Body of pancreas (tissue), 4 donors: ENCODE data around the gene BTBD1. TPM values are rescaled to one million over a fixed set of nuclear protein-coding genes. Genes with fewer than 3 reads are reported as not detected.
"Not testable (repeated sequence)": the region's sequence is repeated elsewhere in the genome, so short reads cannot be mapped to it uniquely, and the experiment has no call there.

Source experiments
- ATAC-seq: fragments of 150-250 bp; one replicate; pipeline ENCODE4 v1.9.1; 2016
- DNase-seq, 4 donors: peaks; one replicate each; pipeline ENCODE4 v3.0.0-alpha.2; 2019
- H3K27ac ChIP-seq, 4 donors: fragments of 200-600 bp; sonication (generic); 1 replicate in 3 of 4; 2 replicates in 1 of 4; pipeline versions ENCODE4 v1.5.1 to v1.6.1; 2016 to 2019; ENCODE audit warnings: mild to moderate bottlenecking in 1 of 4, mixed read lengths in 1 of 4, moderate library complexity in 1 of 4
- H3K27me3 ChIP-seq, 2 donors: fragments of 200-600 bp; sonication (generic); one replicate each; pipeline ENCODE4 v1.6.0; 2016; ENCODE audit warnings: mild to moderate bottlenecking in 1 of 2
- H3K36me3 ChIP-seq, 2 donors: fragments of 200-600 bp; sonication (generic); replicated peaks in 1 of 2; 2 replicates each; pipeline ENCODE4 v1.5.1; 2016; ENCODE audit warnings: low read depth in 2 of 2; ENCODE audit not compliant: insufficient read depth in 1 of 2
- H3K4me1 ChIP-seq: fragments of 200-600 bp; sonication (generic); one replicate; pipeline ENCODE4 v1.6.0; 2016
- H3K4me3 ChIP-seq, 2 donors: fragments of 200-600 bp; sonication (generic); 1 replicate in 1 of 2; 2 replicates in 1 of 2; pipeline ENCODE4 v1.5.1; 2016 to 2019
- H3K9me3 ChIP-seq, 3 donors: fragments of 200-600 bp; sonication (generic); 1 replicate in 2 of 3; 2 replicates in 1 of 3; pipeline ENCODE4 v1.5.1; 2016
- CTCF ChIP-seq, 7 experiments: fragments of 450-650 bp in 4 of 7; fragments of 200-600 bp in 3 of 7; sonication (generic) in 3 of 7; IDR thresholded peaks; one replicate each; pipeline ENCODE4 v1.5.1; 2016 to 2019; ENCODE audit warnings: antibody characterized with exemption in 7 of 7
- POLR2A ChIP-seq, 3 donors: fragments of 450-650 bp; IDR thresholded peaks; one replicate each; pipeline ENCODE4 v1.6.1; 2016; ENCODE audit warnings: antibody characterized with exemption in 3 of 3, mild to moderate bottlenecking in 2 of 3
- WGBS, 2 donors: methylation state at CpG; one replicate each; pipeline ENCODE4 v1.1.5; 2017; 5-methylcytosine and 5-hydroxymethylcytosine counted together
- intact Hi-C: fragments of 100-400 bp; cut with DNase I; formaldehyde crosslinking; loops from one replicate; pipeline ENCODE4 v1.15.1; 2023
- total RNA-seq, 2 donors: library from RNA; depleted of rRNA; stranded (reverse); fragments of >200 nt; gene quantifications; one replicate each; pipeline ENCODE4 v1.1.0, GENCODE V29; 2016

The BTBD1 gene
- total RNA-seq, 2 donors from 2014 or later = 24.4 to 37.9 TPM

GRCh38 chr15:83012636-83013035 is 54.4 kb downstream of the BTBD1 start:
- intact Hi-C loops = no loop called here
- ATAC-seq = no peak
- DNase-seq = no peak
- no peak overlapping the region for H3K4me3 ChIP-seq
- TF ChIP-seq CTCF (IDR thresholded peaks at IDR 0.05) (no peak), POLR2A (IDR thresholded peaks at IDR 0.05) (no peak)
- WGBS, 2 donors = 91 to 95% methylated on average over 6 of the region's 6 CpGs
- no peaks in the 10 kb centered on the region for H3K27me3 ChIP-seq
- no peak overlapping the region for H3K27ac ChIP-seq
- peaks cover 30% of the 10 kb centered on the region for H3K4me1 ChIP-seq
- H3K9me3 ChIP-seq = no peaks in the 10 kb centered on the region
- H3K36me3 ChIP-seq = peaks cover 0 to 5% of the 10 kb centered on the region in 2 donors

GRCh38 chr15:83012076-83012426 is 55.0 kb downstream of the BTBD1 start:
- WGBS, 2 donors = 49 to 51% methylated on average over 9 of the region's 9 CpGs

GRCh38 chr15:83011271-83012075 is 55.6 kb downstream of the BTBD1 start, which contains the start of gene C15orf40:
C15orf40 (minus strand) TSS chr15:83011639; CDS start chr15:83011607, 32 bp downstream.
- ATAC-seq (peak; percentile 97), DNase-seq (peak; percentile 90 to 93 (median 92))
- Histone ChIP-seq H3K36me3 (peaks cover 0 to 2% of the 10 kb centered on the region in 2 donors), H3K27me3 (no peaks in the 10 kb centered on the region), H3K4me3 (peak within 1 kb of the TSS; percentile 54 to 98), H3K27ac (peak within 1 kb of the TSS; percentile 9 to 87 (median 74)), H3K9me3 (no peaks in the 10 kb centered on the region), H3K4me1 (peaks cover 30% of the 10 kb centered on the region)
- WGBS, 2 donors = 1% methylated on average over 25 to 64 of the region's 64 CpGs
- TF ChIP-seq POLR2A (IDR thresholded peaks at IDR 0.05) = peak; percentile 63 to 87 (median 83)
- TF ChIP-seq CTCF (IDR thresholded peaks at IDR 0.05) = peak; percentile 56 to 96 (median 84)
- intact Hi-C loops = no loop called here

More at GRCh38 chr15:83012076-83012426, 55.0 kb downstream of the BTBD1 start:
- H3K27me3 ChIP-seq = no peaks in the 10 kb centered on the region
- H3K4me3 ChIP-seq = no peak overlapping the region
- intact Hi-C loops = no loop called here
- TF ChIP-seq CTCF (IDR thresholded peaks at IDR 0.05) (no peak), POLR2A (IDR thresholded peaks at IDR 0.05) (no peak)
- ATAC-seq = no peak
- H3K4me1 ChIP-seq = peaks cover 30% of the 10 kb centered on the region
- H3K27ac ChIP-seq = peak overlapping the region; percentile 9 to 87 (median 74)
- peaks cover 0 to 4% of the 10 kb centered on the region in 2 donors for H3K36me3 ChIP-seq
- H3K9me3 ChIP-seq = no peaks in the 10 kb centered on the region
- no peak for DNase-seq

- 3 to 9% methylated on average over 11 to 15 of the region's 15 CpGs for WGBS, 2 donors
- H3K4me3 ChIP-seq = peak overlapping the region; percentile 54 to 98
- TF ChIP-seq POLR2A (IDR thresholded peaks at IDR 0.05) (no peak), CTCF (IDR thresholded peaks at IDR 0.05) (peak; percentile 10 to 81 (median 54))
- intact Hi-C loops = no loop called here
- peaks cover 30% of the 10 kb centered on the region for H3K4me1 ChIP-seq
- H3K9me3 ChIP-seq = no peaks in the 10 kb centered on the region
- peak; percentile 57 for ATAC-seq
- H3K27ac ChIP-seq = peak overlapping the region; percentile 9 to 87 (median 74)
- H3K36me3 ChIP-seq = peaks cover 0 to 2% of the 10 kb centered on the region in 2 donors
- DNase-seq = peak; percentile 59 to 75 (median 72)
- H3K27me3 ChIP-seq = no peaks in the 10 kb centered on the region
Observed at GRCh38 chr15:83010709-83011270, 56.3 kb downstream of the BTBD1 start.

- H3K27me3 ChIP-seq, H3K9me3 ChIP-seq, ATAC-seq, H3K4me3 ChIP-seq, intact Hi-C loops, H3K36me3 ChIP-seq, DNase-seq: not testable (repeated sequence)
- WGBS, 2 donors = 38 to 78% methylated on average over 3 of the region's 3 CpGs
- Histone ChIP-seq H3K27ac (peak overlapping the region in 3 of 4 donors; percentile 74 to 80 (median 75)), H3K4me1 (peaks cover 17% of the 10 kb centered on the region)
Observed at GRCh38 chr15:83000672-83001031, 66.4 kb downstream of the BTBD1 start.
